A549 (cell line): ENCODE measurements around the gene HOXD12.

ENCODE experiments used
- EP300 ChIP-seq, 2 experiments: fragments of >200 bp; sonication (Bioruptor Twin); formaldehyde crosslinking; IDR thresholded peaks; 2 replicates in 1 of 2; 3 replicates in 1 of 2; pipeline ENCODE4 v1.6.1; 2016 to 2017
- POLR2A ChIP-seq: IDR thresholded peaks from 2 replicates; pipeline ENCODE4 v1.6.1; 2012; ENCODE audit warnings: mild to moderate bottlenecking, low read length
- ZC3H11A ChIP-seq: fragments of 450-650 bp; IDR thresholded peaks from 2 replicates; pipeline ENCODE4 v1.6.1; 2014; ENCODE audit warnings: antibody characterized with exemption, mild to moderate bottlenecking
- TF ChIP-seq, protein P1 (sequence below): fragments of >200 bp; sonication (Bioruptor Twin); formaldehyde crosslinking; IDR thresholded peaks from 3 replicates; pipeline ENCODE4 v1.5.1; 2016
- TF ChIP-seq, protein P2 (sequence below): IDR thresholded peaks from 2 replicates; pipeline ENCODE4 v1.6.1; 2012

GRCh38 chr2:176114930-176115625 is 15.5 kb downstream of the HOXD12 start:
- TF ChIP-seq, protein P1, sequence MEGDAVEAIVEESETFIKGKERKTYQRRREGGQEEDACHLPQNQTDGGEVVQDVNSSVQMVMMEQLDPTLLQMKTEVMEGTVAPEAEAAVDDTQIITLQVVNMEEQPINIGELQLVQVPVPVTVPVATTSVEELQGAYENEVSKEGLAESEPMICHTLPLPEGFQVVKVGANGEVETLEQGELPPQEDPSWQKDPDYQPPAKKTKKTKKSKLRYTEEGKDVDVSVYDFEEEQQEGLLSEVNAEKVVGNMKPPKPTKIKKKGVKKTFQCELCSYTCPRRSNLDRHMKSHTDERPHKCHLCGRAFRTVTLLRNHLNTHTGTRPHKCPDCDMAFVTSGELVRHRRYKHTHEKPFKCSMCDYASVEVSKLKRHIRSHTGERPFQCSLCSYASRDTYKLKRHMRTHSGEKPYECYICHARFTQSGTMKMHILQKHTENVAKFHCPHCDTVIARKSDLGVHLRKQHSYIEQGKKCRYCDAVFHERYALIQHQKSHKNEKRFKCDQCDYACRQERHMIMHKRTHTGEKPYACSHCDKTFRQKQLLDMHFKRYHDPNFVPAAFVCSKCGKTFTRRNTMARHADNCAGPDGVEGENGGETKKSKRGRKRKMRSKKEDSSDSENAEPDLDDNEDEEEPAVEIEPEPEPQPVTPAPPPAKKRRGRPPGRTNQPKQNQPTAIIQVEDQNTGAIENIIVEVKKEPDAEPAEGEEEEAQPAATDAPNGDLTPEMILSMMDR, result no peak
- TF ChIP-seq POLR2A, result no peak
- no peak for TF ChIP-seq EP300 (IDR thresholded peaks at IDR 0.05)
- TF ChIP-seq, protein P2, sequence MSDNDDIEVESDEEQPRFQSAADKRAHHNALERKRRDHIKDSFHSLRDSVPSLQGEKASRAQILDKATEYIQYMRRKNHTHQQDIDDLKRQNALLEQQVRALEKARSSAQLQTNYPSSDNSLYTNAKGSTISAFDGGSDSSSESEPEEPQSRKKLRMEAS, result no peak
- no peak for TF ChIP-seq ZC3H11A
